IMR-90 (cell line): ENCODE data around the gene KCNE4. TPM values are rescaled to one million over a fixed set of nuclear protein-coding genes. Genes with fewer than 3 reads are reported as not detected.

ENCODE experiments used
- ATAC-seq: fragments of 200-7000 bp; cut with Tn5 transposase; 2 replicates; pipeline ENCODE4 v1.9.1; 2020; ENCODE audit warnings: low read depth, mild to moderate bottlenecking, moderate library complexity
- BruUV-seq: library from RNA; stranded (reverse); fragments of 400-500 nt; replicated peaks from 2 replicates; lab custom pipeline; 2021; lab: Mats Ljungman, UMichigan
- CTCF ChIA-PET: fragments of 300-600 bp; formaldehyde crosslinking; extraction: SDS; loops from one replicate; lab custom pipeline; 2021; ENCODE audit warnings: antibody characterized with exemption; lab: Yijun Ruan, JAX
- POLR2A ChIA-PET: fragments of 300-600 bp; sonication (Branson Sonifier 250); formaldehyde crosslinking; loops from one replicate; lab custom pipeline; 2022; ENCODE audit warnings: antibody characterized with exemption; ENCODE audit not compliant: unreplicated experiment; lab: Charles Lee
- DNase-seq: peaks from one replicate; pipeline ENCODE4 v3.0.0; 2013
- H2AFZ ChIP-seq: replicated peaks from 2 replicates; pipeline ENCODE3; 2013; ENCODE audit warnings: low read length, mild to moderate bottlenecking; ENCODE audit not compliant: poor library complexity
- H2AK5ac ChIP-seq: 2 replicates; pipeline ENCODE4 v1.6.1; 2013; ENCODE audit warnings: low read depth, low read length, inconsistent platforms
- H2AK9ac ChIP-seq: replicated peaks from 2 replicates; pipeline ENCODE3; 2013; ENCODE audit warnings: mild to moderate bottlenecking, low read depth, low read length, moderate library complexity; ENCODE audit not compliant: poor library complexity
- H2BK120ac ChIP-seq: 2 replicates; pipeline ENCODE4 v1.6.1; 2013; ENCODE audit warnings: low read depth, low read length, inconsistent platforms
- H2BK15ac ChIP-seq: 3 replicates; pipeline ENCODE4 v1.6.1; 2013; ENCODE audit warnings: low read depth, low read length, inconsistent platforms
- H2BK20ac ChIP-seq: 2 replicates; pipeline ENCODE4 v1.6.1; 2013; ENCODE audit warnings: low read depth, mild to moderate bottlenecking, inconsistent platforms, low read length, moderate library complexity
- H2BK5ac ChIP-seq: 2 replicates; pipeline ENCODE4 v1.6.1; 2013; ENCODE audit warnings: mild to moderate bottlenecking, low read depth, low read length, inconsistent platforms; ENCODE audit not compliant: poor library complexity, severe bottlenecking
- H3K14ac ChIP-seq: replicated peaks from 2 replicates; pipeline ENCODE4 v1.6.1; 2013; ENCODE audit warnings: low read depth, low read length, inconsistent platforms
- H3K18ac ChIP-seq: 2 replicates; pipeline ENCODE4 v1.6.1; 2013; ENCODE audit warnings: low read depth, low read length, control low read depth
- H3K23ac ChIP-seq: 2 replicates; pipeline ENCODE4 v1.6.1; 2013; ENCODE audit warnings: low read depth, low read length, inconsistent platforms
- H3K27ac ChIP-seq: 2 replicates; pipeline ENCODE4 v1.5.1; 2013; ENCODE audit warnings: mild to moderate bottlenecking, control low read depth, low read length; ENCODE audit not compliant: insufficient read depth
- H3K27me3 ChIP-seq: 2 replicates; pipeline ENCODE4 v1.6.1; 2013; ENCODE audit warnings: low read length; ENCODE audit not compliant: control insufficient read depth, insufficient read depth
- H3K36me3 ChIP-seq: 2 replicates; pipeline ENCODE4 v1.6.1; 2013; ENCODE audit warnings: low read length, mixed read lengths; ENCODE audit not compliant: control insufficient read depth, insufficient read depth
- H3K4ac ChIP-seq: 2 replicates; pipeline ENCODE4 v1.6.1; 2013; ENCODE audit warnings: low read depth, low read length, inconsistent platforms
- H3K4me1 ChIP-seq: 2 replicates; pipeline ENCODE4 v1.6.1; 2013; ENCODE audit warnings: low read length, mixed read lengths; ENCODE audit not compliant: control insufficient read depth, insufficient read depth
- H3K4me2 ChIP-seq: 2 replicates; pipeline ENCODE4 v1.6.1; 2013; ENCODE audit warnings: low read depth, mild to moderate bottlenecking, control low read depth, low read length, moderate library complexity
- H3K4me3 ChIP-seq: 2 replicates; pipeline ENCODE4 v1.5.1; 2013; ENCODE audit warnings: low read depth, mild to moderate bottlenecking, control low read depth, low read length, moderate library complexity; ENCODE audit not compliant: insufficient read depth
- H3K56ac ChIP-seq: 2 replicates; pipeline ENCODE4 v1.6.1; 2013; ENCODE audit warnings: low read length, inconsistent platforms; ENCODE audit not compliant: insufficient read depth; ENCODE audit errors: extremely low read depth
- H3K79me1 ChIP-seq, 2 experiments: 2 replicates each; pipeline ENCODE4 v1.6.1; 2013; ENCODE audit warnings: low read length in 2 of 2, inconsistent platforms in 1 of 2, low read depth in 1 of 2
- H3K9ac ChIP-seq: 2 replicates; pipeline ENCODE4 v1.6.1; 2013; ENCODE audit warnings: low read depth, low read length, control low read depth
- H3K9me1 ChIP-seq: 2 replicates; pipeline ENCODE4 v1.6.1; 2013; ENCODE audit warnings: low read length, inconsistent platforms; ENCODE audit not compliant: insufficient read depth
- H3K9me3 ChIP-seq: 2 replicates; pipeline ENCODE4 v1.6.1; 2013; ENCODE audit warnings: low read length; ENCODE audit not compliant: control insufficient read depth, insufficient read depth
- H4K20me1 ChIP-seq: 2 replicates; pipeline ENCODE4 v1.6.1; 2013; ENCODE audit warnings: low read length, inconsistent platforms; ENCODE audit not compliant: insufficient read depth
- H4K5ac ChIP-seq: 2 replicates; pipeline ENCODE4 v1.6.1; 2013; ENCODE audit warnings: mild to moderate bottlenecking, low read depth, low read length, control low read depth
- H4K8ac ChIP-seq, 2 experiments: 2 replicates each; pipeline ENCODE4 v1.6.1; 2013; ENCODE audit warnings: low read depth in 2 of 2, low read length in 2 of 2, control low read depth in 1 of 2, inconsistent platforms in 1 of 2
- H4K91ac ChIP-seq: 2 replicates; pipeline ENCODE4 v1.6.1; 2013; ENCODE audit warnings: low read depth, low read length, inconsistent platforms; ENCODE audit not compliant: insufficient read depth
- FOS ChIP-seq: fragments of 150-350 bp; IDR thresholded peaks from 2 replicates; pipeline ENCODE4 v1.6.1; 2016; ENCODE audit warnings: low read depth, low read length
- POLR2A ChIP-seq: IDR thresholded peaks from 2 replicates; pipeline ENCODE4 v1.6.1; 2012; ENCODE audit warnings: mild to moderate bottlenecking, low read depth, low read length
- WGBS, 2 experiments: methylation state at CpG; one replicate each; pipeline versions ENCODE4 v1.1.5 to v1.1.7; 2013; ENCODE audit warnings: missing lambda C conversion rate in 2 of 2; ENCODE audit not compliant: insufficient read length in 1 of 2; ENCODE audit errors: extremely low coverage in 2 of 2; 5-methylcytosine and 5-hydroxymethylcytosine counted together
- dilution Hi-C: fragments of 300-500 bp; cut with HindIII; formaldehyde crosslinking; loops from one replicate; pipeline ENCODE4 v1.14.3; 2018; ENCODE audit warnings: low sequenced_read_pairs; ENCODE audit not compliant: unreplicated experiment
- in situ Hi-C: fragments of 300-500 bp; cut with MboI; formaldehyde crosslinking; loops from 3 replicates; pipeline ENCODE4 v1.14.3; 2019; ENCODE audit warnings: low sequenced_read_pairs, inconsistent platforms, mixed read lengths
- intact Hi-C: fragments of 100-400 bp; cut with micrococcal nuclease; formaldehyde crosslinking; loops from 2 replicates; pipeline ENCODE4 v1.10.0; 2022
- polyA plus RNA-seq, 3 experiments: library from polyadenylated mRNA; depleted of rRNA; stranded (reverse); fragments of >200 nt; gene quantifications; 2 replicates each; pipeline ENCODE4 v1.2.3, GENCODE V29; 2012; ENCODE audit warnings: low replicate concordance in 1 of 3
- total RNA-seq: library from RNA; depleted of rRNA; stranded (reverse); fragments of >200 nt; gene quantifications from 2 replicates; pipeline ENCODE4 v1.2.3, GENCODE V29; 2012

The KCNE4 gene
- total and polyA plus RNA-seq, 2 of the 4 experiments (the other 2 are of a cell fraction): 6.6 to 6.8 TPM

DNA sequence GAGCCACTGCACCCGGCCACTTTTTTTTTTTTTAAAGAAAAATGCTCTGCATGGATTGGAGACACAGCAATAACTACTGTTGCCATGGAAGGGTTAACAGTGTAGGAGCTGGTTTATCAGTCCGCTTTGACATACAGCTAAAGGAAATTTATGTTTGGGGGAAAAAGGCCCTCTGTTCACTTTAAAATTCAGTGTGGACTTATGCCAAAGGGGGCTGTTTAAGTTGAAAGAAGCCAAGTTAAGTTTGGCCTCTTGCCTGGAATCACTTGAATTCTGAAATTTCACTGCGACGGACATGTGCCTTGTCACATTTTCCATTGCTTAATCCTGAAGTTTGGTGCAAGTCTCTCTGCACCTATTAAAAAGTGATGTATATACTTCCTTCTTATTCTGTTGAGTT is 3.1 kb downstream of the KCNE4 start:
- H3K18ac ChIP-seq: no peak overlapping the region
- DNase-seq: peak; percentile 59
- 21% methylated on average over 2 of the region's 4 CpGs; no CpG with 5 or more reads in 1 of the 2 experiments for WGBS, 2 experiments
- H3K4me1 ChIP-seq: peaks cover 29% of the 10 kb centered on the region
- H3K56ac ChIP-seq: no peak overlapping the region
- TF ChIP-seq FOS: no peak
- TF ChIP-seq POLR2A: 0 out of 2 replicates have a peak, but pooled peaks have one; percentile 20
- no peak for ATAC-seq
- no TSS peak for BruUV-seq
- no peak overlapping the region for H4K5ac ChIP-seq
- no peak overlapping the region for H3K27ac ChIP-seq
- H2AFZ ChIP-seq: no peak overlapping the region
- dilution Hi-C loops (no loop called here), in situ Hi-C loops (no loop called here), intact Hi-C loops (loop anchor here (2.0 to 10.0 kb wide), 3 partner anchors 60 to 560 kb away; no protein-coding TSS in a partner anchor)
- H2BK120ac ChIP-seq: no peak overlapping the region
- H2BK20ac ChIP-seq: no peak overlapping the region; the same call in 1 of the 2 replicates
- H4K8ac ChIP-seq: 0 out of 4 replicates have a peak overlapping the region, but pooled peaks of 1 of the 2 experiments have one; percentile 4
- H2AK9ac ChIP-seq: no peak overlapping the region
- H3K4ac ChIP-seq: no peak overlapping the region
- H3K36me3 ChIP-seq: no peaks in the 10 kb centered on the region
- no peaks in the 10 kb centered on the region for H4K20me1 ChIP-seq
- H3K4me3 ChIP-seq: no peak overlapping the region
- peaks cover 12% of the 10 kb centered on the region for H3K9me1 ChIP-seq
- H3K79me1 ChIP-seq: peaks cover 6 to 21% of the 10 kb centered on the region in 2 experiments; a peak in 3 of 4 replicates
- ChIA-PET POLR2A (no interaction called here), CTCF (no interaction called here)
- H3K27me3 ChIP-seq: no peaks in the 10 kb centered on the region
- H2BK5ac ChIP-seq: no peak overlapping the region
- no peaks in the 10 kb centered on the region for H3K9me3 ChIP-seq
- H3K4me2 ChIP-seq: peak overlapping the region; percentile 46; the same call in 1 of the 2 replicates
- H2AK5ac ChIP-seq: no peak overlapping the region
- H3K9ac ChIP-seq: no peak overlapping the region
- no peak overlapping the region for H2BK15ac ChIP-seq
- H3K14ac ChIP-seq: no peak overlapping the region
- H3K23ac ChIP-seq: no peak overlapping the region
- H4K91ac ChIP-seq: no peak overlapping the region; the same call in 1 of the 2 replicates
